HG03565 (cell line): ENCODE data around the gene ZNF277.

ENCODE experiments used
- ATAC-seq: cut with Tn5 transposase; IDR thresholded peaks from one replicate; pipeline ENCODE4 v1.9.1; 2021; ENCODE audit warnings: mild to moderate bottlenecking, moderate library complexity; ENCODE audit not compliant: unreplicated experiment

Gene ZNF277

DNA sequence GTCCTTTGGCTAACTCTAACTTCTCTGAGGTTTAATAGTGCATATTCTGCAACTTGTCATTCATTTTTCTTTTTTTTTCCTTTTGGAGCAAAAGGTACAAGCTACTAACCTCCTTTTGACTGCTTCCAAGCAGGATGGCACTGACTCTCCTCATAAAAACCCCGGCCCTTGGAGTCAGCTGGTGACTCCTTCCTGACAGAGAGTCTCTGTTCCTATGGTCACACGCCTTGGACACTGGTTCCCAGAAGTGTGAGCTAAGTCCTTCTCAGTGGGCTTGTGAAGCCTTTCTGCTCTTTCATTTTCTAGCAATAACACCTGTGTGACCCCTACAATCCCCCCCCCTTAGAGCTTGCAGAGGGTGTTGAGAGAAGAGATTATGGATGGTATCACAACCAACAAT lies 22.0 kb upstream of the ZNF277 start:
- no peak for ATAC-seq

DNA sequence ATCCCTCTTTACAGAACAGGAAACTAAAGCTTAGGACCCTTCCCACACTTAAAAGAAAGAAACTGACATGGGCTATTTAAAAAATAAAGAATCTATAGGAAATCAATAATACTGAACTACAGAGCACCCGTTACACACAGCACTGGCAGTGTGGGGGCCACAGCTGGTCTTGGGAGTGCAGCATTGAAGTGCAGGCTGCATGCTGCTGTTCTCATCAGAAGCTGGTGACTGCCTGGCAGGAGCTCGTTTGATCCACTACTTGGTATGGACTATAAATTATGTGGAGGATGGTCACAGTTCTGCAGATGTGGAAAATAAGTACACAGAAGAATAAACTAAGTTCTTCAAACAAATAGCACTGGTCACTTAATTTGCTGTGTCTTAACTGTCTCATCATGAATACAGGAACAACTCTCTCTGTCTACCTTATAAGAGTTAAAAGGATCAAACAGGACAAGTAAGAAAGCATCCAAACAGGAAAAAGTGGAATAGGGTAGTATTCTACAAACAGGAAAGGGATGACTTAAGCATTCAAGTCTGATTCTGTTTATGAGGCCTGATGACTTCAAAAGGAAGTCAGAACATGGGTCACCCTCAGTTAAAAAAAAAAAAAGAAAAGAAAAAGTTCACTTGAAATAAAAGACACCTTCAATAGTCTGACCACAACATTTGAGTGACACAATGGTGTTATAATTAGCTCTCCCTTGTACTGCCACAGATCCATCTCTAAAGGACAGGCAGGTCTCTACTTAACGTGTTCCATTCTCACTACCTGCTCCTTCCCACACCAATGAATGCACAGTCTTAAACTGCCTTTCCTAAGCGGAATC lies 21.3 kb upstream of the ZNF277 start:
- ATAC-seq, result no peak

DNA sequence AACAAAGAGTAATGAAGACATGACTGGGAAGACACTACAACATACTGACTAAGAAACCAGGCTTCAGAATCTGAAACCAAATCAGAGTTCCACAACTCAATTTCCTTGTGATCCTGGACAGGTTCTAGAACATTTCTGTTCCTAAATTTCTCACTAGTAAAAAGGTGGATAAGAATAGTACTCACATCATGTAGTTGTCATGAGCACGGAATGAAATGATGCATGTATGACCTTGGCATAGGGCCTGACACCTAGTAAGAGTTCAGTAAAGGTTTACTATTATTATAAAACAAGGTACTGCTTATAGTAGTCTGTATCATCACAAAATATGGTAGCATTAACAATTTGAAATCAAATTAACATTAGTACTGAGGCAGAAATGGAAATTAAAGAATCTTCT lies 20.2 kb upstream of the ZNF277 start:
- ATAC-seq, result no peak

DNA sequence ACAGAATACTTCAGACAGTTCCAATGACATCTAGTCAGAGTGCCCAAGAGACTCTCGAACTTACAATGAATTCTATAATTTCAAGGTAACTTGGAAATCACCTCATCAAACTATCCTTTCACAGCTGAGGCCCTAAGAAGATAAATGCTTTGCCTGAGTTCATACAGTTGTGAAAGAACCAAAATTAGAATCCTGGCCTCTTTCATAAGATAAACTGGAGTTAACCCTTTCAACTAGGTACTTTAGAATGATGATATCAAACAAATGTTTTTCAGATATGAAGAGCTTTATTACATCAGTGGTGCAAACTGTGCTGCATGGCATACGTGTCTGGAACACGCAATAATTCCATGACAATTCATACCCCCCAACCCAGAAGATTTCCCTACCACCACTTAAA lies 18.2 kb upstream of the ZNF277 start:
- ATAC-seq, result no peak

DNA sequence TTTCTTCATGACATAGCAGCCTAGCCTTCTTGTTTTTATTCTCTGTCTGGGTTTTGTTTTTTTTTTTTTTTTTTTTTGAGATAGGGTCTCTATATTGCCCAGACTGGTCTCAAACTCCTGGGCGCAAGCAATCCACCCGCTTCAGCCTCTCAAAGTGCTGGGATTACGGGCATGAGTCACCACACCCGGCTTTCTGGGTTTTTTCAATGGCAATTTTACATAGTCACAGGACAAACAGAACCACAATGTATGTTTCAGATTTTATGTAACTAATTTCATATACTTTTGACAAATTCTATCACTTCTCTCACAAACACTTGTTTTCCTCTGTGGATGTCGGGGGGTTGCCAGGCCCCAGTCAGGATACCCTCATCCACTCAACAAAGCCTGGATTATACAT lies 16.8 kb upstream of the ZNF277 start:
- ATAC-seq, result no peak

DNA sequence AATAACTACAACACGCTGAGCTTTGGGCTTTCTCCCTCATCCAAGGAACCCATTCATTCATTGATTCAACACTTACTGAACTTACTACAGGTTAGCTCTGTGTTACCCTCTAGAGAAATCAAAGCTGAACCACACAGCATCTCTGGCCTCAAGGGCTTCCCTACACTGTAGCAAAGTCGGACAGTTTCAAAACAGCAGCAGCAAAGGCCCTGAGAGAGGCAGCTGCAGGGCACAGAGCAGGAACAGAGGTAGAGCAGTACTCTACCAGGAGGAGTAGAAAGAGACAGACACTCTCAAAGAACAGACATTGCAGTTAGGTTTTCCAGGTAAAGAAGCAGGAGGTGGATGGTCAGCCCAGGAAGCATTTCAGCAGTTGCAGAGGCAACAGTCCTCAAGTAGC lies 16.4 kb upstream of the ZNF277 start:
- no peak for ATAC-seq

DNA sequence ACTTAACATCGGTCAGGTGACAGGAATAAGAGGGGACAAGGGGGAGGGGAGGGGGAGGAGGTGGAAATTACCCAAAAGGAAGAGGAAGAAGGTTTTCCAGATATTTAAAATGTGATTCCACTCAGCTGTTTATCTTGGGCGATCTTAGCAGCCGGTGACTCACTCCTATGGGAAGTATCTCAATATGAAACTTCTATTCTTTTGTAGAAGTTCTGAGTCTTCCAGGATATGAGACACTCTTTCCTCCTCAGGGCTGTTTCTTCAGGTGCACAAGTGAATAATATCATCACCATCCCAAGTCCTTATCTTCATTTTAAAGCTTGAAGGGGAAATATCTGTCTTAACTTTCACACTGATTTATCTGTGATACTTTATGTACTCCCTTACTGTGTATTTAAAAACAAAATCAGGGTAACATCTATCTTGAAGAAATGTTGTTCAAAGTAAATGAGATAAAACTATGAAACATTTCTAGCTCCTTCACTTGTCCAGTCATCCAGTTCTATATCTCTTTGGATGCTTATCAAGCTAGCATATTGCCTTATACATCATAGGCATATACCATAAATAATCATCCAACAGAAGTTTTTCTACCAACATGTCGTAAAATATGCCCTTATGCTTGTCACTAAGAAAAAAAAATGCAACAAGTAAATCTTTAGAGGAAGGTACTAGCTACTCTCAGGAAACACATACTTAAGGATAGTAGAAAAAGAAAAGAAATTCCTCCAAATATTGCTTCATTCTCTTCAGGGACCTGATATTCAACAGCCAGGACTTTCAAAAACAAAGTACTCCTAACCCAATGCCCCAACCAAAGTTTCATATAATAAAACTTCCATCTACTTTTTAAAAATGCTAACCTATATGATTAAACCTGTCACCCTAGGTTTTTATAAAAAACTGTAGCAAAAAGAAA lies 14.0 kb upstream of the ZNF277 start:
- no peak for ATAC-seq

DNA sequence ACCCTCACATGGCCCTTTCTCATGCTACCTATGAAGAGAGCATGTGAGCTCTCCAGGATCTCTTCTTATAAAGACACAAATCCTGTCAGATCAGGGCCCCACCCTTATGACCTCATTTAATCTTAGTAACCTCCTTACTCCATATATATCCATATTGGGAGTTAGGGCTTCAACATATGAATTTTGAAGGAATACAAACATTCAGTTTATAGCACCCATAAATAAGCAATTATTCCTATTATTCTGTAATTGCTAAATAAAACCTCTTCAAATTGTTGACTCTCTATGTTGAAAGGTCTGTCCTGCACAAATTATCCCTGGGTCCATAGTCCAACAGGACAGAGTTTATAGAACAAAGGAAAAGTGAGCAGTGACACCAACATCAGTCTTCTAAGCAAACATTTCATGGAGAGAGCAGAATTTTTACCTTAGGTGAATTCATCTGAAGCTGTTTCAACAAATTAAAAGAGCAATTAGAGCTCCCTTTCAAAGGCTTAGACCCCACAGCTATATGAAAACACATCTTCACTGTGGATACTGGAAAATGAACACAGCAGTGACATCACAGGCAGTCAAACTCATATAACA lies 12.5 kb upstream of the ZNF277 start:
- ATAC-seq, result no peak

DNA sequence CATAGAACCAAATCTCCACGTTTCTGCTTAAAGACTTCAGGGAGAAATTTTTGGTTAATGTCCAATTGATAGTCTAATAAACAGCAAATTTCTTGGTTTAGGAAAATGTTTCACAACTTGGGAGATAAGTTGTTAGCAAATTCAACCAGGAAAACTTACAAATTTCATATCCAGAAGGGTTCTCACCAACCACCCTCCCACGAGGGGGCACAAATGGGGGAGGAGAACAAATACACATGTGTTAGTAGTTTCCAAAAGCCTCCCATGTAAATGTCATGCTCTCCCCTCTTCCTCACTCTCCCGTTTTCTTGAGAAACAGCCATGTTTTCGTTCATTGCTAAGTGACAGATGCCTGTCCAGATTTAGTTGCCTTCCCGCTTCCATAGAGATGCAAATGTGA lies 10.8 kb upstream of the ZNF277 start:
- no peak for ATAC-seq

DNA sequence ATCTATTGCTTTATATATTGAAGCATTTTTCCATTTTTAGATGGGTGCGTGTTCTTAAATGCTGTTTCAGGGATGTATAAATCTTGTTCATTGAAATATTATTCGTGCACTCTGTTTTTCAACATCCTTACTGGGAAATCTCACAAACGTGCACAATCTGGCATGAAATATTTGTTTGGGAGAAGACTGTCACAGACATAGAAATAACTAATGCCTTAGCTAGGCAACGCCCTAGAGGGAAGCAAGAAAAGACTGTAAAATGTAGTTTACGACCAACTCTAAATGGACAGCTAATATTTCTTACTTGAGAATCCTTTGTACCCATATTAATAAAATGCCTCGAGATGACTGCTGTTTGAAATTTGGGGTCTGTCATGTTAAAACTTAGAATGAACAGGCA lies 9.2 kb upstream of the ZNF277 start:
- no peak for ATAC-seq

DNA sequence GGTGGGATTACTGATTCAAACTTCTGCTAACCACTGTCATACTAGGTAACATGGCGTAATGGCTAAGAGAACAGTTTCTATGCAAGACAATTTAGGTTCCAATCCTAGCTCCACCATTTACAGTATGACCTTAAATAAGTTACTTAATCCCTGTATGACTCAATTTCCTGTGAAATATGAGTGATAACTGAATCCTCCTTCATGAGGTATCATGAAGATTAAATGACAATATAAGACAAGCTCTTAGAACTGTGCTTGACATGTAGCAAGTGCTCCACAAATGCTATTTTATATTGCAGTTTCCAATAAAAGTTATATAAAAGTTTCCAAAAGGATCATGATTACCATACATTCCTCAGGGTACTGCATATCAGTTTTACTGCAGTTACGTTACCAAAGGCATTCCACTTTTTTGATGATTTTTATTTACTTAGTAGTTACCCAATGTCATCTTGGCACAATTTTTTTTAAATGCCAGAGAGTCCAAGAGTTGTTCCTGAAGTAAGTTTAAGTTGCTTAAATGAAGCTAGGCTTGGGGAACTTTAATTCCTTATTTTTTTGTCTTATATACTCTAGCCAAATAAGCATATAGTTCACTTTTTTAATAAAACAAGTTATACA lies 7.3 kb upstream of the ZNF277 start:
- no peak for ATAC-seq

DNA sequence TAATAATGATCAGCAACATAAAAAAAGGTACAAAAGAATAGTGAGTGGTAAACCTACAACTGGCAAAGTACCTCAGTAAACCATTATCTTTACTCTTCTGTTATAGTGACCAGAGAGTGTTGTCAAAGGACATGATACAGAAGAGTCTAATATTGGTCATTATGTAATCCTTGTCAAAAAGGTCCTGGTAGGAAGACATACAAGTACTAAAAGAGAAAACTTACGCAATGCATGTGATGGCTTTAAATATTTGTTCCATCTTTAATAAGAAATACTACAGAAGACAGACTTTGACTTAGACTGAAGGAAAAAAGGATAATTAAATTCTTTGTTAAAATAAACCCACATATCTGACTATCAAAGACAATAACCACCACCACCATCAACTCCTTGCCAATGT lies 6.8 kb upstream of the ZNF277 start:
- no peak for ATAC-seq

DNA sequence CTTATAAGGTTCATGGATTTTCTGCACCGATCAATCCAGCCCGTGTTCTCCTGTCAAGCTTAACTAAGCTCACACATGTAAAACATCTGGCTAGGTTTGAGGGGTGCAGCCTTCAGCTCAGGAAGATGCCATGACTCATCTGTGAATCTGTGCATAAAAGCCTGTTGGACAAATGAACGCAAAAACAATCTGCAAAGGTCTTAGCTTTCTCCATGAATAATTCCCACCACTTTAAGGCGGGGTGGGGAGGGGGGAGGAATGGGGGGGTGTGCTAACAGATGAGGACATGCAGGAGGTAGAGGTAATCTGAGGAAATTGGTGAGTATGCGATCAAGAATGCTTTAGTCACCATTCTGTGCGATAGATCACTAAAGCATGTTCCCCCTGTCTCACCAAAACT lies 5.1 kb upstream of the ZNF277 start:
- no peak for ATAC-seq

DNA sequence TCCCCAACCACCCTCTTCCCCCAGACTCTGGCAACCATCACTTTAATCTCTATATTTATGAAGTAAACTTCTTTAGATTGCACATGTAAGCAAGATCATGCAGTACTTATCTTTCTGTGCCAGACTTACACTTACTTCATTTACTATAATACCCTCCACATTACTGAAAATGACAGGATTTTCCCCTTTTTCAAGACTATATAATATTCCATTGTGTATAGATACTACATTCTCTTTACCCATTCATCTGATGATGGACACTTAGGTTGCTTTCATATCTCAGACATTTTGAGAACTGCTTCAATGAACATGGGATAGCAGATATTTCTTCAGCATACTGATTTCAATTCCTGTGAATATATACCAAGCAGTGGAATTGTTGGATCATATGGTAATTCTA lies 4.7 kb upstream of the ZNF277 start:
- no peak for ATAC-seq

DNA sequence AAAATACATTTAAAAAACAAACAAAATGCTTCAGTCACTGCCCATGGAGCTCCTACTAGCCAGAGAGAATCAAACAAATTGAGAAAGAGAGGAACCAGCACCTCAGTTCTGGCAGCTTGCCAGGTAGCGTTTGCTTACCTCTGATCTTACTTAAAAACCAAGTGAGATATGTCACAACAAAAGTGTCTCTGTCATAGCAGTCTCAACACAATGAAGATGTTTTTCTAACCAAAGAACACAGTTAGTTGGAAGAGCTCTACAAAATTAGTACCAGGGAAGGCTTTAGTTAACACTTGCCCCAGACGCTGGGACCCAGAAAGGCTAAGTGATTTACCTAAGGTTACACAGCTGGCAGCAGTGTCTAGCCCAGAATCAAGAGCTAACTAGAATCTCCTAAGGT lies 3.7 kb upstream of the ZNF277 start:
- ATAC-seq, result no peak

DNA sequence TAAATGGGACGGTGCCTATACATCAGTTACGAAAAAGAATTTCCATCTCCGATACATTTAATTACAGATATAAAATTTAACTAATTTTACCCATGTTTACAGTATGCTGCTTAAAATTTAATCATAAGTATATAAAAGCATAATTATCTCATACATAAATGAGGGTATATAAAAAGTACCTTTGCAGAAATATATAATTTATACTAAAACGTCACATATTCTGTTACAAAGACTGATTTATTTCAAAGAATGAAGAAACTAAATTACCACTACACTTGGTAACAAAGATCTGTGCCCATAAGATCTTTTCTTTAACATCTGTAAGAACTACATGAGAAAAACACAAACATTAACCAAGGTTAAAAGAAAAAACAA lies 3.1 kb upstream of the ZNF277 start:
- no peak for ATAC-seq

DNA sequence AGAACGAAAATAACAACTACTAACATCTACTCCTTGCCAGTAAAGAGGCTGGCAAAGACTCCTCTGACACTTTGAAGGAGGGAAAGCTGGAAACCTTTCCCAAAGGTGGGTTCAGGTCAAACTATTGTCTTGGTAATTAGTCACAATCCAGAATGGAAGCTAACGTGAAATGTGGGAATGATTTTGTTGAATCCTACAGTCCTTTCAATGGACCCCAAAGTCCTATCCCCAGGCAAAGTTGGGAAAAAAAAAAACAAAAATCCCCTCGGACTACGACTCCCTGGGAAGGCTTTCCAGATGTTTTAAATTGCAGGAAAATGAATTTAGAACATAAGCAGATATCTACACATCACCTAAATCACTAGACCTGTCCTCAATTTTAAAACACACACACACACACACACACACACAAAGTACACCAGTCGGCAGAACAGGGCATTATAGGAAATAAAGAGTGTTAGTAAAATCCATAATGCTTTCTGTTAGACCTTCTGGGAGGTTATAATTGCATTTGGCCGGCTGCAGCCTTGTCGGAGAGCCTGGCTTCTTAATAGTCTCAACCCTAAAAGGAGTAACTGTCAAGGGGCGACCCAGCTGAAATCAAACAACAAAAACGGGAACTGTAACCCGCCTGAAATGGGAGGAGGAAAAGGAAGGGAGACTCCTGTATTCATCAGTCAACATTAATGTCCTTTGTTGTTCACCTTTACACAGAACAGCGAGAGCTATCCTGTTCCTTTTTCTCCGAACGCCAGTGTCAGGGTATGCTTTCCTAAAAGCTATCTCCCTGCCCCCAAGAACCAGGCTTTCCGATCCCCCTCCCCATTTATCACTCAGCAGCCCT lies 1.8 kb upstream of the ZNF277 start:
- ATAC-seq, result no peak

DNA sequence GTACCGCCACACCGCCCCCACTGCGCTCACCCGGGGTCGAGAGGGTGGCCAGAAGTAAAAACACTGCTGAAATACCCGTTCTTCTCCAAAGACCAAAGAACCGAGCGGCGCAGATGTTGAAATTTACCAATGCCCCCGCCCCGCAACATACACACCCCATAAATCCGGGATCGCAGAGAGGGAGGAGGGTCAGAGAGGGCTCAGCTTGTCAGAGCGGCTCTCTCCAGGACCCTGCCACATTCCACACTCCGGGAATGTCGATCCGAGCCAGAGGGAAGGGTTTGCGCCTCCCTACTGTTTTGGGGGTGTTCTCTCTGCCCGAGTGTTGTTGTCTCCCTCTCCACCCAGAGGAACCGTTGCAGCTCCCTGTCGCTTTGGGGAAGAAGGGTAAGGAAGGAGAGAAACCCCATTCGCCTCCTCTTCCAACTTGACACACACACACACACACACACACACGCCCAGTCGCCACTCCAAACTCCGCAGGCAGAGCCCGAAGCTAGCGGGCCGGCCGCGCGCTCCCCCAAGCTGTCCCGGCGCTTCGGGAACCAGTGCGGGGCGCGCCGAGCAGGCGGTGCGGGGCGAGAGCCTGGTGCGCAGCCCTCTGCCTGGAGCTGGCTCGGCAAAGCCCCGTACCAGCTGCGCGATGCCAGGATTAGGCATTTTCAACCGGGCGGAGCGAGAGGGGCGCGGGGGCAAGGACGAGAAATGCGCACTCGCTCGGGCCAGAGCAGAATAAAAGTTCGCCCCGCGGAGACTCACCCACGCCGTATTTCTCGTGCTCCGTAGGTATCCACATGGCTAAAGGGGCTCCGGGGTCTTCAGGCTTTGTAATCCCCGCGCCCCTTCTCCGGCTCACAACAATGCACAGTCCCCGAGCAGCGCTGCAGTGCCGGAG lies 905 bp upstream of the ZNF277 start:
- peak; percentile 0 for ATAC-seq

DNA sequence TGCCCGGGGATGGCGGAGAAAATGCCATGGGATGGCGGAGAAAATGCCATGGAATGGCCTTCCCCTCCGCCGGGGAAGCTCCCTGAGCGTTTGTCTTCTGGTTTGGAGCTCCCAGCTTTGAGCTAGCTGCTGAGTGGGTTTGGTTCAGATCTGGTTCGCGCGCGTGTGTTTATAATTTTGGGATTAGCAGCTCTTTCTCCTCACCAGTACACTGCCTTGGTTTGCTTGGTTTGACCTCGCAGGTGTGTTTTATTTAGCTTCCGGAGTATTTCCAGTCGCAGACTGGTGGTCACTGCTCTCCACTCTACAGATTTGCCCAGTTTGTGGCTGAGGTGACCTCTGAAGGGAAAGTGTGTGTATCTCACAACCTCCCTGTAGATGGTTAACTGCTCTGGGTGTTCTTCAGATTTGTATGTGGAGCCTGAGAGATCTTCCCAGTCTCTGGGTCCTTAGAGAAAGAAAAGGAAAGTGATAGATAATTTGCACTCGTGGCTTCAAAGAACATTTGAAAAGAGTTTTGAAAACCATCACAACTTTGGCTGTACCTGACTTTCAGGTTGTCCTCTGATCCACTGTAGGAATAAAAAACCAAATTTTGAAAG lies 597 bp downstream of the ZNF277 start:
- ATAC-seq, result no peak
